Ovary (tissue), 9 donors: ENCODE results near the gene MX2. TPM values are rescaled to one million over a fixed set of nuclear protein-coding genes. Genes with fewer than 3 reads are reported as not detected.

Experiments used
- DNase-seq, 5 donors: peaks; one replicate each; pipeline ENCODE4 v3.0.0-alpha.2; 2019 to 2020
- H3K27ac ChIP-seq, 2 donors: fragments of 200-600 bp; one replicate each; pipeline versions ENCODE4 v1.5.1 to v1.8.0; 2019 to 2022
- H3K27me3 ChIP-seq: fragments of 200-600 bp; one replicate; pipeline ENCODE4 v1.8.0; 2022
- H3K36me3 ChIP-seq: fragments of 200-600 bp; sonication (generic); one replicate; pipeline ENCODE4 v1.5.1; 2019
- H3K4me1 ChIP-seq: one replicate; pipeline ENCODE4 v1.8.1; 2013; ENCODE audit warnings: mild to moderate bottlenecking, moderate library complexity; ENCODE audit not compliant: insufficient read depth
- H3K4me3 ChIP-seq: fragments of 200-600 bp; sonication (generic); one replicate; pipeline ENCODE4 v1.5.1; 2017
- H3K9me3 ChIP-seq, 2 donors: fragments of 200-600 bp in 1 of 2; sonication (generic) in 1 of 2; one replicate each; pipeline versions ENCODE4 v1.5.1 to v1.8.1; 2013 to 2019; ENCODE audit warnings: mild to moderate bottlenecking in 1 of 2, moderate library complexity in 1 of 2
- CTCF ChIP-seq, 3 donors: fragments of 450-650 bp in 2 of 3; fragments of 200-600 bp in 1 of 3; IDR thresholded peaks; one replicate each; pipeline versions ENCODE4 v1.5.1 to v1.8.0; 2016 to 2022; ENCODE audit warnings: antibody characterized with exemption in 3 of 3, mild to moderate bottlenecking in 1 of 3
- EP300 ChIP-seq: sonication (generic); formaldehyde crosslinking; IDR thresholded peaks from one replicate; pipeline ENCODE4 v1.6.1; 2017; ENCODE audit warnings: antibody characterized with exemption
- POLR2A ChIP-seq: fragments of 450-650 bp; IDR thresholded peaks from one replicate; pipeline ENCODE4 v1.6.1; 2017; ENCODE audit warnings: antibody characterized with exemption, mild to moderate bottlenecking, moderate library complexity
- WGBS, 3 donors: extraction: QIAGEN DNeasy Blood & Tissue Kit in 1 of 3; methylation state at CpG; one replicate each; pipeline versions ENCODE4 v1.1.5 to v1.1.7; 2013 to 2017; 5-methylcytosine and 5-hydroxymethylcytosine counted together
- intact Hi-C, 4 donors: fragments of 100-400 bp; cut with DNase I; formaldehyde crosslinking; loops; one replicate each; pipeline versions ENCODE4 v1.11.0 to v1.15.1; 2022 to 2023
- polyA plus RNA-seq, 2 donors: library from polyadenylated mRNA; stranded (reverse); fragments of 200-250 nt in 1 of 2; fragments of 350-450 nt in 1 of 2; fragmentation: Illumina TruSeq in 1 of 2; extraction: RNeasy Lipid Tissue Mini Kit (QIAGEN cat#74804) in 1 of 2; gene quantifications; one replicate each; pipeline ENCODE4 v1.2.3, GENCODE V29; 2013 to 2014
- total RNA-seq, 7 donors: library from RNA; depleted of rRNA in 2 of 7; stranded (reverse); fragments of >200 nt in 2 of 7; fragmentation: NEBNext Ultra II Directional in 3 of 7; extraction: Animal tissue kit (Norgen Biotek cat#: 25700) in 3 of 7; gene quantifications; one replicate each; pipeline versions ENCODE4 v1.1.0 to v1.2.4, GENCODE V29; 2016 to 2023
- donor health status: DM: no; HTN: no; CAD: no; lungs with moderate emphysema.
- donor health status: DM: no; HTN: no; CAD: no.
- donor health status: Bipolar disorder and iron deficiency.
- donor health status: DM: yes; HTN: yes; CAD: no.
- donor health status: DM: no; HTN: no; CAD: no.
- donor health status: DM: yes; HTN: yes; CAD: no.

Gene MX2
- total and polyA plus RNA-seq, 9 donors: 2.6 to 34.6 (median 5.1) TPM

- no peak for TF ChIP-seq POLR2A
- no peak for TF ChIP-seq CTCF (IDR thresholded peaks at IDR 0.05)
- TF ChIP-seq EP300: no peak
- no peak for DNase-seq
- H3K4me3 ChIP-seq: no peak overlapping the region
- 71 to 74% (median 72%) methylated on average over 8 of the region's 8 CpGs for WGBS, 3 donors
- intact Hi-C loops: no loop called here
- H3K36me3 ChIP-seq: no peaks in the 10 kb centered on the region
- no peaks in the 10 kb centered on the region for H3K9me3 ChIP-seq
- H3K27ac ChIP-seq: no peak overlapping the region
- H3K27me3 ChIP-seq: no peaks in the 10 kb centered on the region
- no peaks in the 10 kb centered on the region for H3K4me1 ChIP-seq
Observed at GRCh38 chr21:41327753-41328152, 34.1 kb upstream of the MX2 start.

GRCh38 chr21:41328660-41329607 is 32.9 kb upstream of the MX2 start:
- H3K4me1 ChIP-seq: no peaks in the 10 kb centered on the region
- no peaks in the 10 kb centered on the region for H3K36me3 ChIP-seq
- no peak overlapping the region for H3K4me3 ChIP-seq
- H3K27ac ChIP-seq: no peak overlapping the region
- peaks cover 0 to 3% of the 10 kb centered on the region in 2 donors for H3K9me3 ChIP-seq
- no peak for TF ChIP-seq EP300
- DNase-seq: no peak
- WGBS, 3 donors: 64 to 75% (median 65%) methylated on average over 16 of the region's 16 CpGs
- no peaks in the 10 kb centered on the region for H3K27me3 ChIP-seq
- intact Hi-C loops: no loop called here

- Histone ChIP-seq H3K36me3 (no peaks in the 10 kb centered on the region), H3K27me3 (no peaks in the 10 kb centered on the region), H3K4me1 (no peaks in the 10 kb centered on the region), H3K9me3 (peaks cover 0 to 8% of the 10 kb centered on the region in 2 donors), H3K27ac (no peak overlapping the region), H3K4me3 (no peak overlapping the region)
- no peak for DNase-seq
- TF ChIP-seq EP300: no peak
- TF ChIP-seq CTCF (IDR thresholded peaks at IDR 0.05): no peak
- TF ChIP-seq POLR2A: no peak
- intact Hi-C loops: no loop called here
- WGBS, 3 donors: 88 to 97% (median 94%) methylated on average over 1 of the region's 1 CpG
Observed at GRCh38 chr21:41333752-41334151, 28.1 kb upstream of the MX2 start.

- TF ChIP-seq POLR2A: no peak
- TF ChIP-seq EP300: no peak
- no peak for TF ChIP-seq CTCF (IDR thresholded peaks at IDR 0.05)
- Histone ChIP-seq H3K27ac (no peak overlapping the region), H3K27me3 (no peaks in the 10 kb centered on the region), H3K36me3 (no peaks in the 10 kb centered on the region), H3K9me3 (peaks cover 0 to 8% of the 10 kb centered on the region in 2 donors), H3K4me1 (no peaks in the 10 kb centered on the region), H3K4me3 (no peak overlapping the region)
- WGBS, 3 donors: 86 to 91% (median 88%) methylated on average over 3 of the region's 3 CpGs
- intact Hi-C loops: no loop called here
- DNase-seq: no peak
Observed at GRCh38 chr21:41337515-41337914, 24.3 kb upstream of the MX2 start.

- no peak for DNase-seq
- Histone ChIP-seq H3K4me1 (no peaks in the 10 kb centered on the region), H3K27ac (no peak overlapping the region), H3K36me3 (no peaks in the 10 kb centered on the region), H3K27me3 (no peaks in the 10 kb centered on the region), H3K9me3 (peaks cover 0 to 8% of the 10 kb centered on the region in 2 donors), H3K4me3 (no peak overlapping the region)
- TF ChIP-seq EP300: no peak
- no peak for TF ChIP-seq POLR2A
- TF ChIP-seq CTCF (IDR thresholded peaks at IDR 0.05): no peak
- intact Hi-C loops: no loop called here
- 73 to 77% (median 73%) methylated on average over 8 of the region's 8 CpGs for WGBS, 3 donors
Observed at GRCh38 chr21:41338455-41338854, 23.4 kb upstream of the MX2 start.
